ENCODE measurements around the gene CEP164. TPM values are rescaled to one million over a fixed set of nuclear protein-coding genes. Genes with fewer than 3 reads are reported as not detected.

CEP164 gene
- total and polyA plus RNA-seq, 2 of the 8 experiments (the other 6 are each of a cell fraction or from before 2014, with no cell fraction given): 8.4 to 20.8 TPM

- TF ChIP-seq POU5F1 (IDR thresholded peaks at IDR 0.05; ENCODE audit: low read depth, low read length) (no peak), USF2 (IDR thresholded peaks at IDR 0.05; ENCODE audit: low read length) (no peak), POLR2AphosphoS5 (IDR thresholded peaks at IDR 0.05; ENCODE audit: low read depth, low read length) (no peak)
These were observed 56.4 kb downstream of the CEP164 start (continued) for GRCh38 chr11:117384045-117384444.
